ENCODE results near the gene JAM3. TPM values are rescaled to one million over a fixed set of nuclear protein-coding genes. Genes with fewer than 3 reads are reported as not detected.

JAM3 gene
- total and polyA plus RNA-seq, 2 donors (not counting 3 experiments of a cell fraction or from before 2014, with no cell fraction given), result 78.8 to 137 TPM

DNA sequence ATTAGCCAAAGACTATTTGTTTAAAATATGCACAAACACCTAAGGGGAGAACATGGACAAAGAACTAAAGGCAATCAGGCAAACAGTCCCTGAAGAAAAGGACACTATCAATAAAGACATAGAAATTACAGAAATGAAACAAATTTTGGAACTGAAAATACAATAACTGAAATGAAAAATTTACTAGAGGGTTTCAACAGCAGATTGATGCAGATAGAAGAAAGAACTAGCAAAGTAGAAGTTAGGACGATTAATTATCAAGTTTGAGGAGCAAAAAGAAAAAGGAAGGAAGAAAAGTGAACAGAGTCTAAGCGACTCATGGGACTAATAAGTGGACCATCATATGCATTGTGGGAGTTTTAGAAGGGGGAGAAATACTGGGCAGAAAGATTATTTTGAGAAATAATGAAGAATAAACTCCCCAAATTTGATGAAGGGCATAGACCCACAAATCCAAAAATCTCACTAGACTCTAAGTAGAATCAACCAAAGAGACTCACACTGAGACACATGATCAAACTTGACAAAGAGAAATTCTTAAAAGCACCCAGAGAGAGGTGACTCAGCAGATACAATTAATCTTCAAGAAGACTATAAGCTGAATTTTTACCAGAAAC lies 62.9 kb downstream of the JAM3 start:
- Histone ChIP-seq H3K9ac (replicated peaks; ENCODE audit: extremely low read depth, insufficient read depth, low read length) (no peak overlapping the region), H3K9me3 (replicated peaks; ENCODE audit: control insufficient read depth, insufficient read depth, low read length) (no peaks in the 10 kb centered on the region), H3K4me3 (replicated peaks in 1 of 3; ENCODE audit: insufficient read depth in 1 of 3, low read depth in 1 of 3, low read length in 3 of 3) (no peak overlapping the region), H3K4me1 (ENCODE audit: control insufficient read depth, extremely low read depth, insufficient read depth, low read length) (peaks cover 12% of the 10 kb centered on the region), H3K79me2 (ENCODE audit: control insufficient read depth, insufficient read depth, low read length) (peaks cover 2% of the 10 kb centered on the region), H3K27me3 (ENCODE audit: control insufficient read depth in 2 of 2, insufficient read depth in 2 of 2, low read length in 2 of 2) (no peaks in the 10 kb centered on the region), H3K9me1 (replicated peaks; ENCODE audit: control insufficient read depth, extremely low read depth, insufficient read depth, low read length) (no peaks in the 10 kb centered on the region), H4K20me1 (replicated peaks; ENCODE audit: control insufficient read depth, extremely low read depth, insufficient read depth, low read length) (no peaks in the 10 kb centered on the region), H3K4me2 (ENCODE audit: insufficient read depth, low read length) (no peak overlapping the region), H3K27ac (ENCODE audit: insufficient read depth, low read depth, low read length) (no peak overlapping the region), H2AFZ (ENCODE audit: low read depth, low read length) (no peak overlapping the region), H3K36me3 (ENCODE audit: control insufficient read depth in 2 of 2, extremely low read depth in 1 of 2, insufficient read depth in 2 of 2, low read length in 2 of 2) (no peaks in the 10 kb centered on the region)
- ChIA-PET CTCF (interaction anchor here (1.2 kb wide), 1 partner anchor 84 kb away, joined by 3 read pairs; no protein-coding TSS in a partner anchor), POLR2A (no interaction called here)
- dilution Hi-C loops (cut with MboI; ENCODE audit: extremely low pct_ligation_motif_present, low sequenced_read_pairs) (no loop called here), intact Hi-C loops (cut with micrococcal nuclease) (no loop called here)
- no TSS peak for BruUV-seq (replicated peaks)
- FAIRE-seq, result no peak
- no peak for TF ChIP-seq JUN (IDR thresholded peaks at IDR 0.05; ENCODE audit: borderline replicate concordance, insufficient read depth, insufficient read length, low read depth)
- TF ChIP-seq GATA2 (IDR thresholded peaks at IDR 0.05; ENCODE audit: insufficient read depth, insufficient read length, low read depth, low read length), result no peak
- TF ChIP-seq EZH2 (IDR thresholded peaks at IDR 0.05; ENCODE audit: borderline replicate concordance, low read depth, low read length, severe bottlenecking), result no peak
- TF ChIP-seq MYC (IDR thresholded peaks at IDR 0.05; ENCODE audit: low read depth, low read length), result no peak
- no peak for TF ChIP-seq FOS (IDR thresholded peaks at IDR 0.05; ENCODE audit: borderline replicate concordance, insufficient read depth, low read length)
- no peak for TF ChIP-seq POLR2A (IDR thresholded peaks at IDR 0.05; ENCODE audit: low read depth, low read length)
- TF ChIP-seq, protein P1, sequence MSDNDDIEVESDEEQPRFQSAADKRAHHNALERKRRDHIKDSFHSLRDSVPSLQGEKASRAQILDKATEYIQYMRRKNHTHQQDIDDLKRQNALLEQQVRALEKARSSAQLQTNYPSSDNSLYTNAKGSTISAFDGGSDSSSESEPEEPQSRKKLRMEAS (IDR thresholded peaks at IDR 0.05; ENCODE audit: insufficient read depth, insufficient read length), result no peak
- TF ChIP-seq POLR2AphosphoS5 (IDR thresholded peaks at IDR 0.05; ENCODE audit: insufficient read depth, low read depth, low read length), result no peak
- TF ChIP-seq, protein P2, sequence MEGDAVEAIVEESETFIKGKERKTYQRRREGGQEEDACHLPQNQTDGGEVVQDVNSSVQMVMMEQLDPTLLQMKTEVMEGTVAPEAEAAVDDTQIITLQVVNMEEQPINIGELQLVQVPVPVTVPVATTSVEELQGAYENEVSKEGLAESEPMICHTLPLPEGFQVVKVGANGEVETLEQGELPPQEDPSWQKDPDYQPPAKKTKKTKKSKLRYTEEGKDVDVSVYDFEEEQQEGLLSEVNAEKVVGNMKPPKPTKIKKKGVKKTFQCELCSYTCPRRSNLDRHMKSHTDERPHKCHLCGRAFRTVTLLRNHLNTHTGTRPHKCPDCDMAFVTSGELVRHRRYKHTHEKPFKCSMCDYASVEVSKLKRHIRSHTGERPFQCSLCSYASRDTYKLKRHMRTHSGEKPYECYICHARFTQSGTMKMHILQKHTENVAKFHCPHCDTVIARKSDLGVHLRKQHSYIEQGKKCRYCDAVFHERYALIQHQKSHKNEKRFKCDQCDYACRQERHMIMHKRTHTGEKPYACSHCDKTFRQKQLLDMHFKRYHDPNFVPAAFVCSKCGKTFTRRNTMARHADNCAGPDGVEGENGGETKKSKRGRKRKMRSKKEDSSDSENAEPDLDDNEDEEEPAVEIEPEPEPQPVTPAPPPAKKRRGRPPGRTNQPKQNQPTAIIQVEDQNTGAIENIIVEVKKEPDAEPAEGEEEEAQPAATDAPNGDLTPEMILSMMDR (IDR thresholded peaks at IDR 0.05; ENCODE audit: extremely low read depth in 1 of 2, insufficient read depth in 1 of 2, low read depth in 1 of 2, low read length in 2 of 2), result no peak
- no peak for DNase-seq (ENCODE audit: low read depth, low spot score)
